ENCODE results near the gene TCP10L.

- TF ChIP-seq POLR2A (IDR thresholded peaks at IDR 0.05; ENCODE audit: low read depth, low read length) (no peak), SPI1 (IDR thresholded peaks at IDR 0.05; ENCODE audit: low read depth, low read length) (no peak), POLR2AphosphoS5 (IDR thresholded peaks at IDR 0.05; ENCODE audit: low read depth, low read length) (no peak)
These were observed 11.9 kb upstream of the TCP10L start for GRCh38 chr21:32597205-32597604.
